HCT116 (cell line): ENCODE data around the gene ACSL4. TPM values are rescaled to one million over a fixed set of nuclear protein-coding genes. Genes with fewer than 3 reads are reported as not detected.

Source experiments
- ATAC-seq: fragments of 200-7000 bp; cut with Tn5 transposase; 2 replicates; pipeline ENCODE4 v1.9.1; 2020; ENCODE audit warnings: mild to moderate bottlenecking, moderate library complexity
- Bru-seq: library from RNA; stranded (reverse); fragments of 400-500 nt; gene quantifications from one replicate; lab custom pipeline; 2021; lab: Mats Ljungman, UMichigan
- BruChase-seq, 2 experiments: library from RNA; stranded (reverse); fragments of 400-500 nt; gene quantifications; one replicate each; lab custom pipeline; 2021; lab: Mats Ljungman, UMichigan
- BruUV-seq: library from RNA; stranded (reverse); fragments of 400-500 nt; replicated peaks from 2 replicates; lab custom pipeline; 2021; lab: Mats Ljungman, UMichigan
- CTCF ChIA-PET: fragments of 300-600 bp; sonication (Branson Sonifier 250); formaldehyde crosslinking; loops from one replicate; lab custom pipeline; 2021; ENCODE audit warnings: antibody characterized with exemption; lab: Charles Lee
- POLR2A ChIA-PET: fragments of 300-600, 350-600 bp; sonication (Branson Sonifier 250); formaldehyde crosslinking; loops from one replicate; lab custom pipeline; 2021; ENCODE audit warnings: antibody characterized with exemption; lab: Charles Lee
- RAD21 ChIA-PET, 2 experiments: fragments of 300-600 bp; sonication (Branson Sonifier 250); formaldehyde crosslinking; loops; one replicate each; lab custom pipeline; 2023; ENCODE audit warnings: low total read pairs in 2 of 2; ENCODE audit not compliant: uncharacterized antibody in 2 of 2, unreplicated experiment in 2 of 2, low non-redundant PET in 1 of 2; lab: Charles Lee
- DNase-seq: peaks from one replicate; pipeline ENCODE4 v3.0.0-alpha.2; 2010; ENCODE audit warnings: low read depth, low spot score
- H2AFZ ChIP-seq: fragments of 200-600 bp; shearing (Covaris generic), sonication (generic); 2 replicates; pipeline ENCODE4 v1.6.1; 2017; ENCODE audit warnings: low read depth, mixed run types, mixed read lengths, antibody characterized with exemption, low read length; ENCODE audit not compliant: poor library complexity, severe bottlenecking
- H3K27ac ChIP-seq: 2 replicates; pipeline ENCODE4 v1.5.1; 2012; ENCODE audit warnings: low read depth, low read length
- H3K27me3 ChIP-seq: fragments of 200-600 bp; sonication (generic); 2 replicates; pipeline ENCODE4 v1.6.1; 2016; ENCODE audit warnings: mixed run types, low read length, mixed read lengths; ENCODE audit not compliant: insufficient read depth
- H3K36me3 ChIP-seq, 2 experiments: fragments of 200-500 bp in 1 of 2; fragments of 200-600 bp in 1 of 2; sonication (Bioruptor generic) in 1 of 2; sonication (generic) in 1 of 2; 2 replicates each; pipeline versions ENCODE4 v1.5.1 to v1.6.1; 2014 to 2016; ENCODE audit warnings: low read length in 2 of 2, inconsistent platforms in 1 of 2, mixed read lengths in 1 of 2, mixed run types in 1 of 2; ENCODE audit not compliant: insufficient read depth in 2 of 2, control insufficient read depth in 1 of 2
- H3K4me1 ChIP-seq, 2 experiments: fragments of 200-600 bp in 1 of 2; sonication (generic) in 1 of 2; 2 replicates each; pipeline versions ENCODE4 v1.5.1 to v1.6.1; 2012 to 2017; ENCODE audit warnings: low read length in 2 of 2, inconsistent platforms in 1 of 2, mild to moderate bottlenecking in 1 of 2, mixed read lengths in 1 of 2, mixed run types in 1 of 2, moderate library complexity in 1 of 2; ENCODE audit not compliant: insufficient read depth in 2 of 2, control insufficient read depth in 1 of 2
- H3K4me2 ChIP-seq: fragments of 200-600 bp; sonication (generic); 2 replicates; pipeline ENCODE4 v1.6.1; 2017; ENCODE audit warnings: mixed run types, low read length, mixed read lengths
- H3K4me3 ChIP-seq, 2 experiments: fragments of 200-600 bp in 1 of 2; sonication (generic) in 1 of 2; replicated peaks in 1 of 2; 2 replicates each; pipeline ENCODE4 v1.5.1; 2011 to 2016; ENCODE audit warnings: low read length in 2 of 2, control low read depth in 1 of 2, low read depth in 1 of 2, mild to moderate bottlenecking in 1 of 2, mixed read lengths in 1 of 2, mixed run types in 1 of 2
- H3K79me2 ChIP-seq: fragments of 200-600 bp; sonication (generic); 2 replicates; pipeline ENCODE4 v1.6.1; 2017; ENCODE audit warnings: mild to moderate bottlenecking, mixed run types, low read length, moderate library complexity, mixed read lengths; ENCODE audit not compliant: insufficient read depth
- H3K9ac ChIP-seq: fragments of 200-600 bp; sonication (generic); 2 replicates; pipeline ENCODE4 v1.6.1; 2016; ENCODE audit warnings: low read length, mixed read lengths
- H3K9me2 ChIP-seq: fragments of 200-600 bp; sonication (generic), shearing (Covaris generic); 2 replicates; pipeline ENCODE4 v1.6.1; 2017; ENCODE audit warnings: mixed run types, mild to moderate bottlenecking, moderate library complexity; ENCODE audit not compliant: insufficient read depth
- H3K9me3 ChIP-seq, 2 experiments: fragments of 200-500 bp in 1 of 2; fragments of 200-600 bp in 1 of 2; sonication (Bioruptor generic) in 1 of 2; sonication (generic) in 1 of 2; 2 replicates each; pipeline ENCODE4 v1.6.1; 2014 to 2017; ENCODE audit warnings: low read length in 2 of 2, mixed read lengths in 2 of 2, inconsistent platforms in 1 of 2, low read depth in 1 of 2, mild to moderate bottlenecking in 1 of 2, mixed run types in 1 of 2, moderate library complexity in 1 of 2; ENCODE audit not compliant: control insufficient read depth in 1 of 2, insufficient read depth in 1 of 2
- H4K20me1 ChIP-seq: fragments of 200-600 bp; sonication (generic), shearing (Covaris generic); 2 replicates; pipeline ENCODE4 v1.6.1; 2017; ENCODE audit warnings: mixed run types, mild to moderate bottlenecking, moderate library complexity; ENCODE audit not compliant: insufficient read depth
- CBX3 ChIP-seq: IDR thresholded peaks from 2 replicates; pipeline ENCODE4 v1.6.1; 2012; ENCODE audit warnings: low read depth
- CTCF ChIP-seq, 3 experiments: fragments of 200-600 bp in 1 of 3; sonication (generic) in 1 of 3; IDR thresholded peaks in 2 of 3; conservative IDR thresholded peaks in 1 of 3; 2 replicates each; pipeline ENCODE4 v1.5.1; 2012 to 2017; ENCODE audit warnings: low read depth in 2 of 3, low read length in 2 of 3, antibody characterized with exemption in 1 of 3, borderline replicate concordance in 1 of 3, control low read depth in 1 of 3, mild to moderate bottlenecking in 1 of 3, mixed read lengths in 1 of 3, mixed run types in 1 of 3, moderate library complexity in 1 of 3; ENCODE audit not compliant: insufficient read depth in 1 of 3
- EGR1 ChIP-seq: IDR thresholded peaks from 2 replicates; pipeline ENCODE4 v1.6.1; 2012; ENCODE audit warnings: low read depth
- ELF1 ChIP-seq: IDR thresholded peaks from 2 replicates; pipeline ENCODE4 v1.6.1; 2012; ENCODE audit warnings: low read depth, borderline replicate concordance
- EZH2 ChIP-seq: fragments of 200-600 bp; sonication (generic); IDR thresholded peaks from 2 replicates; pipeline ENCODE4 v1.6.1; 2017; ENCODE audit warnings: antibody characterized with exemption, mixed run types
- EZH2phosphoT487 ChIP-seq: fragments of 200-600 bp; IDR thresholded peaks from 2 replicates; pipeline ENCODE4 v1.6.1; 2018; ENCODE audit warnings: antibody characterized with exemption, borderline replicate concordance
- FOSL1 ChIP-seq: IDR thresholded peaks from 2 replicates; pipeline ENCODE4 v1.6.1; 2012; ENCODE audit warnings: low read depth
- MAX ChIP-seq: IDR thresholded peaks from 2 replicates; pipeline ENCODE4 v1.6.1; 2012
- POLR2AphosphoS5 ChIP-seq: IDR thresholded peaks from 2 replicates; pipeline ENCODE4 v1.6.1; 2011; ENCODE audit warnings: mild to moderate bottlenecking, low read depth, low read length, moderate library complexity
- REST ChIP-seq: IDR thresholded peaks from 2 replicates; pipeline ENCODE4 v1.6.1; 2012; ENCODE audit warnings: low read depth
- SP1 ChIP-seq: IDR thresholded peaks from 2 replicates; pipeline ENCODE4 v1.6.1; 2012; ENCODE audit warnings: low read depth
- SRF ChIP-seq: IDR thresholded peaks from 2 replicates; pipeline ENCODE4 v1.6.1; 2012; ENCODE audit warnings: low read depth
- YY1 ChIP-seq: IDR thresholded peaks from 2 replicates; pipeline ENCODE4 v1.6.1; 2011; ENCODE audit warnings: low read length, low read depth, moderate library complexity, mild to moderate bottlenecking; ENCODE audit not compliant: insufficient replicate concordance; ENCODE audit errors: extremely low read depth
- ZFX ChIP-seq: fragments of 450-650 bp; IDR thresholded peaks from 2 replicates; pipeline ENCODE4 v1.6.1; 2017
- intact Hi-C: fragments of 100-400 bp; cut with micrococcal nuclease; formaldehyde crosslinking; loops from 2 replicates; pipeline ENCODE4 v1.10.0; 2022
- long read RNA-seq: library from polyadenylated mRNA; unstranded; transcript quantifications from one replicate; pipeline ENCODE4 v2.0.0, GENCODE V29; 2021; ENCODE audit not compliant: unreplicated experiment
- polyA plus RNA-seq: library from polyadenylated mRNA; unstranded; fragments of >200 nt; gene quantifications from 2 replicates; pipeline ENCODE4 v1.2.1, GENCODE V29; 2012; ENCODE audit warnings: missing spikeins
- total RNA-seq: library from RNA; stranded (reverse); gene quantifications from one replicate; pipeline ENCODE4 v1.2.1, GENCODE V29; 2021; ENCODE audit not compliant: unreplicated experiment
- TF ChIP-seq, protein P1 (sequence below): IDR thresholded peaks from 2 replicates; pipeline ENCODE4 v1.6.1; 2011; ENCODE audit warnings: mild to moderate bottlenecking, low read length, moderate library complexity; ENCODE audit not compliant: insufficient replicate concordance; ENCODE audit errors: extremely low read depth
- TF ChIP-seq, protein P2 (sequence below): IDR thresholded peaks from 2 replicates; pipeline ENCODE4 v1.6.1; 2012

ACSL4 gene
- total RNA-seq (50.5 TPM), Bru-seq, nascent RNA (percentile 74 among the genes with signal in this experiment), BruChase-seq, experiment 1, labeled RNA remaining after a 6-hour chase (percentile 85 among the genes with signal in this experiment), BruChase-seq, experiment 2, labeled RNA remaining after a 2-hour chase (percentile 78 among the genes with signal in this experiment)
- 15.2 and 17.9 TPM in 2 replicates for polyA plus RNA-seq
- long read RNA-seq, full-length matches to known transcripts, result 12 of 60 reads
- long read RNA-seq, partial matches to known transcripts, result 5 of 60 reads
- long read RNA-seq, other reads (novel, unspliced or antisense), result 43 of 60 reads

GRCh38 chrX:109732807-109733612, at the start of gene ACSL4:
ACSL4 (minus strand) TSS chrX:109733257; CDS start chrX:109683363, 49,894 bp downstream.
- H3K27ac ChIP-seq, result peak within 1 kb of the TSS; percentile 72
- H3K9ac ChIP-seq, result peak within 1 kb of the TSS; percentile 81
- peaks cover 42% of the 10 kb centered on the region for H3K79me2 ChIP-seq
- RAD21 ChIA-PET, result no interaction called here
- peak within 1 kb of the TSS; percentile 78 to 79 for H3K4me3 ChIP-seq
- peak within 1 kb of the TSS; percentile 80 for H3K4me2 ChIP-seq
- no peaks in the 10 kb centered on the region for H4K20me1 ChIP-seq
- DNase-seq, result peak; percentile 42
- intact Hi-C loops, result no loop called here
- H3K9me3 ChIP-seq, result no peaks in the 10 kb centered on the region
- peaks cover 4 to 13% of the 10 kb centered on the region in 2 experiments; a peak in 3 of 4 replicates for H3K4me1 ChIP-seq
- no TSS peak for BruUV-seq
- 0 out of 4 replicates have a peak, but pooled peaks cover 0 to 3% of the 10 kb centered on the region in 2 experiments for H3K36me3 ChIP-seq
- CTCF ChIA-PET, result no interaction called here
- no peaks in the 10 kb centered on the region for H3K9me2 ChIP-seq
- H2AFZ ChIP-seq, result no peak within 1 kb of the TSS
- peak; percentile 98 for ATAC-seq
- POLR2A ChIA-PET, result interaction anchor here (1.6 kb wide), 1 partner anchor 13 kb away, joined by 6 read pairs; no protein-coding TSS in a partner anchor
- H3K27me3 ChIP-seq, result no peaks in the 10 kb centered on the region
- peak; percentile 74 for TF ChIP-seq MAX
- TF ChIP-seq, protein P1, sequence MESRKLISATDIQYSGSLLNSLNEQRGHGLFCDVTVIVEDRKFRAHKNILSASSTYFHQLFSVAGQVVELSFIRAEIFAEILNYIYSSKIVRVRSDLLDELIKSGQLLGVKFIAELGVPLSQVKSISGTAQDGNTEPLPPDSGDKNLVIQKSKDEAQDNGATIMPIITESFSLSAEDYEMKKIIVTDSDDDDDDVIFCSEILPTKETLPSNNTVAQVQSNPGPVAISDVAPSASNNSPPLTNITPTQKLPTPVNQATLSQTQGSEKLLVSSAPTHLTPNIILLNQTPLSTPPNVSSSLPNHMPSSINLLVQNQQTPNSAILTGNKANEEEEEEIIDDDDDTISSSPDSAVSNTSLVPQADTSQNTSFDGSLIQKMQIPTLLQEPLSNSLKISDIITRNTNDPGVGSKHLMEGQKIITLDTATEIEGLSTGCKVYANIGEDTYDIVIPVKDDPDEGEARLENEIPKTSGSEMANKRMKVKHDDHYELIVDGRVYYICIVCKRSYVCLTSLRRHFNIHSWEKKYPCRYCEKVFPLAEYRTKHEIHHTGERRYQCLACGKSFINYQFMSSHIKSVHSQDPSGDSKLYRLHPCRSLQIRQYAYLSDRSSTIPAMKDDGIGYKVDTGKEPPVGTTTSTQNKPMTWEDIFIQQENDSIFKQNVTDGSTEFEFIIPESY, result no peak
- TF ChIP-seq ELF1, result no peak
- TF ChIP-seq POLR2AphosphoS5, result peak; percentile 71
- TF ChIP-seq EZH2, result no peak
- TF ChIP-seq FOSL1, result no peak
- no peak for TF ChIP-seq REST
- 0 out of 2 replicates have a peak, but pooled peaks have one; percentile 30 for TF ChIP-seq SP1
- TF ChIP-seq SRF, result no peak
- no peak for TF ChIP-seq CTCF (IDR thresholded peaks at IDR 0.05 in 2 of 3, conservative IDR thresholded peaks at IDR 0.05 in 1 of 3; ENCODE audit: borderline replicate concordance in 1 of 3, insufficient read depth in 1 of 3, low read depth in 2 of 3, low read length in 2 of 3)
- TF ChIP-seq CBX3, result no peak
- peak; percentile 24; the same call in 1 of the 2 replicates for TF ChIP-seq ZFX
- TF ChIP-seq EGR1, result peak; percentile 94
- TF ChIP-seq, protein P2, sequence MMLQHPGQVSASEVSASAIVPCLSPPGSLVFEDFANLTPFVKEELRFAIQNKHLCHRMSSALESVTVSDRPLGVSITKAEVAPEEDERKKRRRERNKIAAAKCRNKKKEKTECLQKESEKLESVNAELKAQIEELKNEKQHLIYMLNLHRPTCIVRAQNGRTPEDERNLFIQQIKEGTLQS, result no peak
- no peak for TF ChIP-seq EZH2phosphoT487
- no peak for TF ChIP-seq YY1
